HG02763 (cell line): ENCODE data around the gene SPSB2.
A peak's percentile ranks its signal among the peaks of the same experiment; 100 is the strongest.

ENCODE experiments used
- ATAC-seq: cut with Tn5 transposase; IDR thresholded peaks from one replicate; pipeline ENCODE4 v1.9.1; 2021; ENCODE audit warnings: mild to moderate bottlenecking, moderate library complexity; ENCODE audit not compliant: unreplicated experiment

SPSB2 gene

DNA sequence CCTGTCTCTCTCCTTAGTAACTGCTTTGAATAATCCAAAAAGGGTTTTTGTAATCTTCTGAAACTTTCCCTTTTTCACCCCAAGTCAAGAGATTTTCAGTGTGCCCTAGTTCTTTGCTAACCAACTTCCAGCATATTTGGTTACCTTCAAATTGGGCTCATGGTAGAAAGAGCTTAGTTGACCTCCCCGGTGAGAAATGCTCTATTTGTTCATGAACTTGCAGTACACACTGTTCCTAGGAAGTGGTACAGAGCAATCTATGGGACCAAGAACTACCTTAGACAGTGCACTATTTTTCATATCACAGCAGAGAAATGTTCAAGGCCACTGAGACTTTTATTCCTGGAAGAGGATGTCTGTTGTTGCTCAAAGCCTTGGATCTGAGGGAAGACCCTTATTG, 19.5 kb downstream of the SPSB2 start:
- no peak for ATAC-seq

DNA sequence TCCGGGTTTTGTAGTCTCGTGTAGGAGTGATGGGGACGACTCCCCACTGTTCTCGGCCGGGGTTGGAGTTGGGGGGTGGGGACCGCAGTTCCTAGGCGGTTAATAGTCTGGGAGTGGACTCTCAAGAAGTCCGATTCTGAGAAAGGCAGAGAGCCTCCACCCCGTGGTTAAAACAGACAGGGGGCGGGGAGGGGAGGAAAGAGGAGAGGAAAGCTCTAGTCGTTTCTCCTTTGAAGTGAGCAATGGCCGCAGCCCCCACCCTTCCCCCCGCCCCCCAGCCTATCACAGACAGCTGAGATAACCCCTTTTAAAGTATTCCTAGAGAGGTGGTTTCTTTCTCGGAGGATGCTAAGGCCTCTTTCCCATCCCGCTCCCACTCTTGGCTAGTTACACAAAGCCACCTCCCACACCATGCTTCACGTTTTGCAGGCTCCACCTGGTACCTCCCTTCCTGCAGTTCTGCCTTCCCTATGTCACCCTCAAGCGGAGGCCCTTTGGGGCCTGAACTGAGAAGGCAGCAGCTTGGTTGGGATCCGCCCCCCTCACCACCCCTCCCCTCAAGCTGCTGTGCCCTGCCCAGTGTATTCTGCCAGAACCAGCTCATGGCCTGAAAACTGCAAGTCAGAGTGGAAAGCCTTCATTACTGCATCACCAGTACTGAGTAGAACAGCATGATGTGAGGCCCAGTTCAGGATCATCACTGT, 20.3 kb downstream of the SPSB2 start:
- no peak for ATAC-seq

DNA sequence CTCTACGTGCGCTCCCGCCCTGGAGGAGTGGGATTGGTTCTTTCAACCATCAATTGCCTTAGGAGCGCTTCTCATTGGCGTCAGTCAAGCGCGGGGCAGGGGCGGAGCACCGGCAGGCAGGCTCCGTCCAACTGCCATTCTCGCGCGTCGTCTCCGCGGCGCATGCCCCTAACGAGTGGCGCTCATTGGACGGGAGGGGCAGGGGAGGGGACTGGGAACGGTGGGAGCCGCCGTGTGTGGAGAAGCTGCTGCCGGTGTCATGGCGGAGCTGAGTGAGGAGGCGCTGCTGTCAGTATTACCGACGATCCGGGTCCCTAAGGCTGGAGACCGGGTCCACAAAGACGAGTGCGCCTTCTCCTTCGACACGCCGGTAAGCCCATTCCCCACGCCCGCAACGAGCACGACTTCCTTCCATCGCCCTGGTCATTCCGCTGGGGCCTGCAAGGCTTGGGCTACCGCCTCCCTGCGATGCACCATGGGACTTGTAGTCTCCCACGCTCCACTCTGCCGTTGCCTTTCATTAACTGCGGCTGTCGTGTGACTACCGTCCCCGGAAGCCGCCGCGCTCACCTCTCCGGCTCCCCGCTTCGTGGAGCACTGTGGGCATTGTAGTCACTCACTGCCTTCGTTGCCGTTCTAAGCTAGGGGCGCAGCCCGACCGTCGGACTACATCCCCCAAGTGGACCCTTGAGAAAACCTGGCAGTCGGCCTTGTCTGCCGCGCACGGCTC, 21.0 kb downstream of the SPSB2 start, which contains the start of gene USP5:
TSS of gene USP5 (plus strand) at position 230 of the 730 bp plus-strand sequence. CDS start at position 260, 30 bp downstream.
- ATAC-seq: peak; percentile 71

DNA sequence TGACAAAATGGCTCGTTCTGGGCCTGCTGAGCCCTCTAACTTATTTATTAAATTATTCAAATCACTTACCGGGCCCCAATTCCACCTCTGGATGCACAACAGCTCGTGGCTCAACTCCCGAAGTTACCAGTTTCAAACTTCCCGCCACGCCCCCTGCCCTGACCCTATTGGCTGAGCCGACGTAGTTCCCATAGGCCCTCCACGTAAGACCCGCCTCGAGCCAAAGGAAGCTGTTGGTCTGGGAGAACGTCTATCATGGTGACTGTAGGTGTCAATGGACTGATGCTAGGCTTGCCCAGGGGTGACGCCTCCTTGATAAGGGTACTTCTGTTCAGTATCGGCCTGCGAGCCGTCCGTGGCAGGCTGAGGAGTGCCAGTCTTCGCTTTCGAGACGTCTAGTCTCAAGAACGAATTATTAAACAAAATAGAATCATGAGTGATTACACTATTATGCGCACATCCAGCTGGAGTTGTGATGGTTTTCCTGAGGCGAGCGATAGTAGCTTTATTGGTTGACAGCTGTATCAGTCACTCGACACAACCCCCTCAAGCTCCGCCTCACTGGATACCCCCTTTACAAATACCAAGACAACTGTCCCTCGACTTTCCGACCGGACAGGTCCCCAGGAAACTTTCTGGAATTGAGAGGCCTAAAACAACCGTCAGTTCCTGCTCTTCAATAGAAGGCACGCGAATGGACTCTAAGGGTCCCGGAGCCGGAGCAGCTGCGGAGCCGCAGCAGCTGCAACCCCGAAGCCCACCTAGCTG, 21.8 kb downstream of the SPSB2 start, which contains the start of gene CDCA3:
TSS of gene CDCA3 (minus strand) at position 134 of the 768 bp plus-strand sequence. CDS start 334 bp downstream, outside the sequence.
- peak; percentile 50 for ATAC-seq

DNA sequence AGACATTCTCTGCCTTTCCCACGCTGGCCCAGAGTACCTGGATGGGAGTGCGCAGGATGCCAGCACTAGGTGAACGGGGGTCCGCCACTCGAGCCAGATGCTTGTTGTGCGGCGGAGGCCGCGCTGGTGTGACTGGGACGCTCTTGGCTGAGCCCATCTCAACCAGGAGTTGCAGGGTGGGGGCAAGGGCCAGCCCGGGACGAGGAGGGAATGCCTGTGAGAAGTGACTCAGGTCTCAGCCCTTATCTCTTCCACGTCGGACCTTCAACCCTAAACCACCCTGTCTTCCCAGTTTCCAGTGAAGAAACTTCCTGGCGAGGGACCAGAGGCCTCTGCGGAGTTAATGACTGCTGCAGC, 22.3 kb downstream of the SPSB2 start:
- no peak for ATAC-seq

DNA sequence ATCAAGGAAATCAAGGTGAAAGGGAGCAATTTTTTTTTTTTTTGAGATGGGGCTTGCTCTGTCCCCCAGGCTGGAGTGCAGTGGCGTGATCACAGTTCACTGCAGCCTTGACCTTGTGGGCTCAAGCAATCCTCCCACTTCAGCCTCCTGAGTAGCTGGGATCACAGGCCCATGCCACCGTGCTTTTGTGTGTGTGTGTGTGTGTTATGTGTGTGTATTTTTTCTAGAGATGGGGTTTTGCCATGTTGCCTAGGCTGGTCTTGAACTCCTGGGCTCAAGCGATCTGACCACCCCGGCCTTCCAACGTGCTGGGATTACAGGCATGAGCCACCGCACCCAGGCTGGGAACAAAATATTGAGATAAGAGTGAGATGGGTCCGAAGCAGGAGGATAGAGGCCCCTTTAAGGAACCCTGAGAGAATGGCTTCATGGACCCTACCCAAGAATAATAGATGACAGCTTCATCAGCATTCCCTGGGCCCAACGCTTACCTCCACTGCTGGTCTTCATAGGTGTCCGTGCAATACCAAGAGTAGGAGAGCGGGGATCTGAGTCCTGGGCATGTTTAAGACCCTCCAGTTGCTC, 23.0 kb downstream of the SPSB2 start:
- ATAC-seq: no peak

DNA sequence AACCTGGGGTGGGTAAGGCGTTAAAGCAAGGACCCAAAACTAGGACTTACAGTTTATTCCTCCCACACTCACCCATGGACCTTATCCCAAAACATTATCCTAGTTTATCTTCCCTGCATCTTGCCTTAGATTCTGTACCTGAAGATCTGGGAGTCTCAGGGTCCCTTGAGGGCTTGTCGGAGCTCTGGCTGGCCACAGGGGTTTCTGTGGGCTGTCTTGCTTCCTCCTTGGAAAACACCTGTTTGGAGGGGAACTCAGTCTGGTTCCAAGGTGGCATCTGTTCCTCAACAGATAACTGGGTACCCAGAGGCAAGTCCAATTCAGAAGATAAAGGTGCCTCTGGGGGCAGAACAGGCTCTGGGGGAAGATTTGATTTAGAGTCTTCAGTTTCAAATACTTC, 23.7 kb downstream of the SPSB2 start:
- ATAC-seq: no peak

DNA sequence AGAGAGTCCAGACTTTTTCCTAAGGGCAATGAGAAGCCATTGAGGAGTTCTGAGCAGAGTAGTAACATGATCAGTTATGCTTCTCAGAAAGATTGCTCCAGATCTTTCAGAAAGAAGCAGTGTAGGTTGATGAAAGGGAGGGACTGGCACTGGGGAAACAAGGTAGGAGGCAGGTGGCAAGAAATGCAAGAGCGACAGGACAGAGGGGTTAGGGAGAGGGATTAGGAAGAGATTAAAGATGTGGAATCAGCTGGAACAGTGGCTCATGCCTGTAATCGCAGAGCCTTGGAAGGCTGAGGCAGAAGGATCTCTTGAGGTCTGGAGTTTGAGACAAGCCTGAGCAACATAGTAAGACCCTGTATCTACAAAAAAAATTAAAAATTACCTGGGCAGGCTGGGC, 25.4 kb downstream of the SPSB2 start:
- ATAC-seq: no peak

DNA sequence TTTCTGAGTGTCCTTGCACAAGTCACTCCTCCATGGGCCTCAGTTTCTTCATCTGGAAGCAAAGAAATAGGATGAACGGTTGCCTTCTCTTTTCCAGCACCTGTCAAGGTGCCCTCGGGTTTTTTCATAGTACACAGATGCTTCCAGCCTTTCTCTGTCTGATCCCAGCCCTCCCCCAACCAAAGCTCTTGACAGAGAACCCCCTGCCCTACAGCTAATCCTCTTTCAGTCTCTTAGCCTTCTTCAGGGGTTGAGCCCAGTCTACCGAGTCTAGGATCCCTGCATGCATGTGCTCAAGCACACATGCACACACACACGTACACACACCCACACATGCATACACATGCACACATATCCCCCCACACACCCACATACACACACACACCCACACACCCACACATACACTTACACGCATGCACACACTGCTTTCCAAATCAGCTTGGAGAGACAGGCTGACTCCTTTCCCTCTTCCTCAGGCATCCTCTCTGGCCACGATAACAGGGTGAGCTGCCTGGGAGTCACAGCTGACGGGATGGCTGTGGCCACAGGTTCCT, 26.7 kb downstream of the SPSB2 start:
- ATAC-seq: no peak

DNA sequence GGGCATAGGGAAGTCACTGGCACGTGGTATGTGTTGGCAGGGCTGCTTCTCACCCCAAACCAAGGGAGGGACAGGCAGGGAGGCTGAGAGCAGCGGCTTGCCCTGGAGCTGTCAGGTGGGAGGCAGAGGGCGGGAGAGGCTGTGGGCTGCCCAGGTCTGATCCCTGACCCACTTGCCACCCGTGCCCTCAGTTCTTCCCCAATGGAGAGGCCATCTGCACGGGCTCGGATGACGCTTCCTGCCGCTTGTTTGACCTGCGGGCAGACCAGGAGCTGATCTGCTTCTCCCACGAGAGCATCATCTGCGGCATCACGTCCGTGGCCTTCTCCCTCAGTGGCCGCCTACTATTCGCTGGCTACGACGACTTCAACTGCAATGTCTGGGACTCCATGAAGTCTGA, 27.7 kb downstream of the SPSB2 start:
- ATAC-seq: no peak

DNA sequence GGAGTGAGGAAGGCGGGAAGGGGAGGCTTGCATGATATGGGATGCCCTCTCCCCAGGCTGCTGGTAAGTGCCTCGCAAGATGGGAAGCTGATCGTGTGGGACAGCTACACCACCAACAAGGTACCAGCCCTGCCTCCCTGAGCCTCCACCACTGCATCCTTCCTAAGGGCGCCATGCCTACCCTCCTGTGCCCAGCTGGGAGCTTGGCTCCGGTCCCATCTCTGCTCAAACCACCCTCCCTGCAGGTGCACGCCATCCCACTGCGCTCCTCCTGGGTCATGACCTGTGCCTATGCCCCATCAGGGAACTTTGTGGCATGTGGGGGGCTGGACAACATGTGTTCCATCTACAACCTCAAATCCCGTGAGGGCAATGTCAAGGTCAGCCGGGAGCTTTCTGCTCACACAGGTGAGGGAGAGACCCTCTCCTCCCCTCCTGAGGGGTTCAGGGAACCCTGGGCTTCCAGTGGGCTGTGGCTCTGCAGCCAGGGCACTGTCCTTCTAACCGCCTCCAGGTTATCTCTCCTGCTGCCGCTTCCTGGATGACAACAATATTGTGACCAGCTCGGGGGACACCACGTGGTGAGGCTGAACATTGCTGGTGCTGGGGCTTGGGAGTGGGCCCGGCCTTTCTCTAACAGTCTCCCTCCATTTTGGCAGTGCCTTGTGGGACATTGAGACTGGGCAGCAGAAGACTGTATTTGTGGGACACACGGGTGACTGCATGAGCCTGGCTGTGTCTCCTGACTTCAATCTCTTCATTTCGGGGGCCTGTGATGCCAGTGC, 29.8 kb downstream of the SPSB2 start:
- no peak for ATAC-seq

DNA sequence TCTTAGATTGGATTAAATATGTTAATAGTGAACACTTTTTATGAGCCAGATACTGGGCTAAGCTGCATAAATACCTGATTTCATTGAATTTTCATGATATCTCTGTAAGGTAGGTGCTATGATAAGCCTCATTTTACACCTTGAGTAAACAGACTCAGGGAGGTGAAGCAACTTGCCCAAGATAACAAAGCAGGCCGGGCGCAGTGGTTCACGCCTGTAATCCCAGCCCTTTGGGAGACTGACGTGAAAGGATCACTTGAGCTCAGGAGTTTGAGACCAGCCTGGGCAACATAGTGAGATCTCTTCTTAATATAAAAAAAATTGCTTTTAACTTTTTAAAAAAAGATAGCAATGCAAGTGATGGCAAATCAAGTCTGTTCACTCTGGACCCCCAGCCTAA, 31.0 kb downstream of the SPSB2 start:
- no peak for ATAC-seq

DNA sequence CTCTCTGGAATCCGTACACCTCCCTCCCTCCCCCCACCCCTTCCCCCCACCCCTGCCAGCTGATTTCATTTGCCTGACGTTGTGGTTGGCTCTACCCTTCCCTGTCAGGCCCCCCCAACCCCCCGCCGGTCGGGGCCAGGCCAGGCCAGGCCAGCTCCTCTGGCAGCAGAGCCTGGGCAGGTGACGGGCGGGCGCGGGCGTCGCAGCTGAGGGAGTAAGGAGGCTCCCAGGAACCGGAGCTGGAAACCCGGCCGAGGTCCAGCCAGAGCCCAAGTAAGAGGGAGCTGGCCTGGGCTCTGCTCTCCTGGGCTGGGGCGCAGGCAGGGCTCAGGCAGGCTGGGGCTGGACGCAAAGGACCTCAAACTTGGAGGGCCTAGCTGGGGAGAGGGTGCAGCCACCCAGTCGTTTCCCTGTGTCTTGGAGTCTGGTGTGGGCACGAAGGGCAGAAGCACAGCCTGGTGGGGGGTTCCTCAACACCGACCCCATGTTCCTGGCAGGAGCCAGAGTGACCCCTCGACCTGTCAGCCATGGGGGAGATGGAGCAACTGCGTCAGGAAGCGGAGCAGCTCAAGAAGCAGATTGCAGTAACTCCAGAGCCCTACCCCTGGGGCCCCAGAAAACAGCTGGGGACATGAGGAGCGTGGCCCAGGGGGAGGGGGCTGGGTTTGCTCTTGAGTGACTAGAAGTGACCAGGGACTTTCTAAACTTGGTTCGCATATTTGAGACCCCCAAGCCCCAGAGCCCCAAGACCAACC, 32.2 kb downstream of the SPSB2 start, which contains the start of gene GNB3:
TSS of gene GNB3 (plus strand) at position 165 of the 755 bp plus-strand sequence. CDS start at position 528, 363 bp downstream.
- no peak for ATAC-seq

DNA sequence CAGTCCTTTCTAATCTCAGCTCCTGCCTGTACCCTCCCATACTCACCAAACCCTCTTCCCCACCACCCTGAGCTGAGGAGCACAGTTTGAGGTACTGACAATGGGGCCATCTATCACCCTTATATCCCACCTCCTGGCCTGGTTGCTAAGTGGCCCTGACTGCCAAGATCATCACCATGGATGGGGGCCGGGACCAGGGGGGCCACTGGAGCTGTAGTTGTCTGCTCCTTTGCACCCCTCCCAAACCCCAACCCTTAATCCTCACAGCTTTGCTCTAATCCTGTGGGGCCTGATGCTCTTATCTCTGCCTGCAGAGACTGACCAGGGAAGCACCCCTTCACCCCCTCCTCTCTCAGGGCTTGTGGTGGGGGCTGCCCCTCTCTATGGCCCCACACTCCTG, 32.8 kb downstream of the SPSB2 start:
- ATAC-seq: peak; percentile 7

DNA sequence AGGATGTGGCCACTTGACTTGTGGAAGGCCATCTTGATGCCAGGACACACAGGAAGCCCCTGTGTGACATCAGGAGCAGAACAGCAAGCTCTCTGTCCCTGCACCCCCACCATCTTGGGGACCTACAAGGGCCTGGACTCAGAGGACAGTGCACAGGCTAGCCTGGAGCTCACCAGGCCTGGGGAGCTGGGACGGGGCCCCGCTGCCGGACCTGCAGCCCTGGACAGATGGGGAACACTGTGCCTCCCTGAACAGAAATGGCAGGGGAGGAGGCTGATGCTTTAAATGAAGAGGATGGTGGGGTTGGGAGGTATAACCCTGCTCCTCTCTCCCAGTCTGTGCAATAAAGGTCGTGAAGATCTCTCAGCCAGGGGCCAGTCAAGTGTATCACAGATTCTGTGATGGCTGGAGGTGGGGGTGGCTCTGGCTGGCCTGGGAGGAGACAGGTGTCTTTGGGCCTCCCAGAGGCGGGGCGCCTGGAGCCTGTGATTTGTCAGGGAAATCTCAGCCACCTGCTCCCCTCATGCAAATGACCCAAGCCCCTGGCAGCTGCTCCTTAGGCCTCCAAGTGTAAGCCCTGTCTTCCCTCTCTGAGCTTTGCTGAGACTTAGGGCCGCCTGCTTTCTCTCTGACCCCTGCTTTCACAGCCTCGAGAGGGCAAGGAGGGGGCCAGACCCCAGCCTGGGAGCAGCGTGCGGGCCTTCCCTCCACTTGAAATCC, 33.5 kb downstream of the SPSB2 start:
- ATAC-seq: peak; percentile 80

DNA sequence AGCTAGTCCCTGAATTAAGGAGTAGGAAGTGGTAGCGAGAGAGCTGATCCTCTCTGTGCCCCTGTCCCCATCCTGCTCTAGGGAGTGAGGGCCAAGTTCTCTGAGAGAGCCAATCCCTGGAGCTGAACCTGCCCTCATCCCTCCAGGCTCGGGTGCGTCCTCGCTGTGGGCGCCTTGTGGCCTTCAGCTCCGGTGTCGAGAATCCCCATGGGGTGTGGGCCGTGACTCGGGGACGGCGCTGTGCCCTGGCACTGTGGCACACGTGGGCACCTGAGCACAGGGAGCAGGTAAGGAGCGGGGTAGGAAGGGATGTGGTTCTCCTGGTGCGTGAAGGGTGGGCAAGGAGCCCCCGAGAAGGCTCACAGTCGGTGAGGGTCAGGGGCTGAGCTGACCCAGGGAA, 34.2 kb downstream of the SPSB2 start:
- no peak for ATAC-seq

DNA sequence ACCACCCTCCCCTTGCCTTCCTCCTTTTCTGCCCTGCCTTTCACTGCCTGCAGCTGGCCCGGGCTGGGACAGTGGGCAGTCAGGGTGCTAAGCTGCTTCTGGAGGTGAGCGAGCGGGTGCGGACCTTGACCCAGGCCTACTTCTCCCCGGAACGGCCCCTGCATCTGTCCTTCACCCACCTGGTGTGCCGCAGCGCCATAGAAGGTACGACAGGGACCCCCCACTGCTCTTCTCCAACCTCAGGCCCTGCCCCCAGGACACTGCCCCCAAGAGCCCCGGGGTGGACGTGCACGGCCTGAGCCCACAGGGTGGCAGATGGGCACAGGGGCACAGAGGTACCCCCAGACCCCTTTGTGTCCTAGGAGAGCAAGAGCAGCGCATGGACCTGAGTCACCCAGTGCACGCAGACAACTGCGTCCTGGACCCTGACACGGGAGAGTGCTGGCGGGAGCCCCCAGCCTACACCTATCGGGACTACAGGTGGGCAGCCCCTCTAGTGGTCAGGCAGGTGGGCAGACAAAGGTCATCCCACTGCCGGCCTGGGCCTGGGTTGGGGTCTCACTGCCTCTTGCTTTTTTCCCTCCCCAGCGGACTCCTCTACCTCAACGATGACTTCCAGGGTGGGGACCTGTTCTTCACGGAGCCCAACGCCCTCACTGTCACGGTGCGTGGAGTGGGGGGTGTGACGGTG, 35.6 kb downstream of the SPSB2 start:
- ATAC-seq: no peak

DNA sequence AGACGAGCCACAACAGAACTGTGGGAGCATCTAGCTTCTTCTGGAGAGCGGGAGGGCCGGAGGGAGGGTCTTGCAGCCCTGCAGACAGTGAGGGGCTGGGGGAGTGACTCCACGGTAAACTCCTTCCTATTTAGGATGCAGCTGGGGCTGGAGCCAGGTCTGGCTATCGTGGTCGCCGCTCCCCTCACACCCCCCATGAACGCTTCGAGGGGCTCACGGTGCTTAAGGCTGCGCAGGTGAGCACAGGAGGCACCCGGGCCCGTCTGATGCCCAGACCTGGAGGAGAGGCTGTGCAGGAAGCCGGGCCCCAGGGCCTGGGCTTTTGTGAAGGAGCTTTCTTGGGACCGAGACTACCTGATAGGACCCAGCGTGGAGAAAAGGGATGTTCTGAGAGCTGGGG, 36.3 kb downstream of the SPSB2 start:
- no peak for ATAC-seq
